Measurements from ENCODE around the gene ADIG.

Gene ADIG

GRCh38 chr20:38573413-38573812, 7.6 kb upstream of the ADIG start:
- no peak for TF ChIP-seq CTCF (IDR thresholded peaks at IDR 0.05; ENCODE audit: insufficient read depth, low read length, poor library complexity, severe bottlenecking)
- Histone ChIP-seq H3K36me3 (ENCODE audit: control insufficient read depth, insufficient read depth, low read length) (peaks cover 4% of the 10 kb centered on the region), H3K27me3 (replicated peaks; ENCODE audit: control insufficient read depth, insufficient read depth, low read length) (no peaks in the 10 kb centered on the region), H3K4me3 (replicated peaks; ENCODE audit: low read depth, low read length) (no peak overlapping the region)
- DNase-seq (ENCODE audit: extremely low read depth, insufficient read length) = no peak

GRCh38 chr20:38579219-38579910, 1.6 kb upstream of the ADIG start:
- no peak overlapping the region for H3K4me3 ChIP-seq (replicated peaks; ENCODE audit: low read depth, low read length)
- peaks cover 2% of the 10 kb centered on the region; the same call in 1 of the 2 replicates for H3K36me3 ChIP-seq (ENCODE audit: control insufficient read depth, insufficient read depth, low read length)
- TF ChIP-seq CTCF (IDR thresholded peaks at IDR 0.05; ENCODE audit: insufficient read depth, low read length, poor library complexity, severe bottlenecking) = no peak
- no peak for DNase-seq (ENCODE audit: extremely low read depth, insufficient read length)
- no peaks in the 10 kb centered on the region for H3K27me3 ChIP-seq (replicated peaks; ENCODE audit: control insufficient read depth, insufficient read depth, low read length)

- peaks cover 2% of the 10 kb centered on the region; the same call in 1 of the 2 replicates for H3K36me3 ChIP-seq (ENCODE audit: control insufficient read depth, insufficient read depth, low read length)
- no peaks in the 10 kb centered on the region for H3K27me3 ChIP-seq (replicated peaks; ENCODE audit: control insufficient read depth, insufficient read depth, low read length)
- no peak for TF ChIP-seq CTCF (IDR thresholded peaks at IDR 0.05; ENCODE audit: insufficient read depth, low read length, poor library complexity, severe bottlenecking)
- no peak for DNase-seq (ENCODE audit: extremely low read depth, insufficient read length)
- no peak overlapping the region for H3K4me3 ChIP-seq (replicated peaks; ENCODE audit: low read depth, low read length)
Observed at GRCh38 chr20:38579921-38580320, 1.1 kb upstream of the ADIG start.

GRCh38 chr20:38581830-38582358, 897 bp downstream of the ADIG start:
- Histone ChIP-seq H3K27me3 (replicated peaks; ENCODE audit: control insufficient read depth, insufficient read depth, low read length) (no peaks in the 10 kb centered on the region), H3K36me3 (ENCODE audit: control insufficient read depth, insufficient read depth, low read length) (peaks cover 2% of the 10 kb centered on the region; the same call in 1 of the 2 replicates), H3K4me3 (replicated peaks; ENCODE audit: low read depth, low read length) (no peak overlapping the region)
- no peak for TF ChIP-seq CTCF (IDR thresholded peaks at IDR 0.05; ENCODE audit: insufficient read depth, low read length, poor library complexity, severe bottlenecking)
- DNase-seq (ENCODE audit: extremely low read depth, insufficient read length) = no peak

GRCh38 chr20:38583306-38583705, 2.3 kb downstream of the ADIG start:
- DNase-seq (ENCODE audit: extremely low read depth, insufficient read length) = no peak
- TF ChIP-seq CTCF (IDR thresholded peaks at IDR 0.05; ENCODE audit: insufficient read depth, low read length, poor library complexity, severe bottlenecking) = no peak
- Histone ChIP-seq H3K27me3 (replicated peaks; ENCODE audit: control insufficient read depth, insufficient read depth, low read length) (no peaks in the 10 kb centered on the region), H3K36me3 (ENCODE audit: control insufficient read depth, insufficient read depth, low read length) (no peaks in the 10 kb centered on the region), H3K4me3 (replicated peaks; ENCODE audit: low read depth, low read length) (no peak overlapping the region)
